Tibial artery (tissue), 4 donors: ENCODE results near the gene GPER1.

Source experiments
- DNase-seq, 2 donors: peaks; one replicate each; pipeline ENCODE4 v3.0.0-alpha.2; 2019
- H3K27ac ChIP-seq, 2 donors: fragments of 200-600 bp; sonication (generic) in 1 of 2; 1 replicate in 1 of 2; 2 replicates in 1 of 2; pipeline ENCODE4 v1.5.1; 2018 to 2019; ENCODE audit warnings: mild to moderate bottlenecking in 1 of 2
- H3K27me3 ChIP-seq, 2 donors: fragments of 200-600 bp; sonication (generic) in 1 of 2; one replicate each; pipeline versions ENCODE4 v1.5.1 to v1.6.0; 2016 to 2019
- H3K36me3 ChIP-seq, 3 donors: fragments of 200-600 bp; sonication (generic) in 2 of 3; one replicate each; pipeline ENCODE4 v1.5.1; 2016 to 2019; ENCODE audit warnings: mild to moderate bottlenecking in 2 of 3
- H3K4me1 ChIP-seq, 4 donors: fragments of 200-600 bp; sonication (generic) in 2 of 4; 1 replicate in 3 of 4; 2 replicates in 1 of 4; pipeline ENCODE4 v1.5.1; 2016 to 2019
- H3K4me3 ChIP-seq, 2 donors: fragments of 200-600 bp; sonication (generic) in 1 of 2; 1 replicate in 1 of 2; 2 replicates in 1 of 2; pipeline ENCODE4 v1.5.1; 2018 to 2019; ENCODE audit warnings: mild to moderate bottlenecking in 2 of 2
- H3K9me3 ChIP-seq, 3 donors: fragments of 200-600 bp; sonication (generic) in 1 of 3; one replicate each; pipeline ENCODE4 v1.5.1; 2016 to 2019
- intact Hi-C: fragments of 100-400 bp; cut with DNase I; formaldehyde crosslinking; loops from one replicate; pipeline ENCODE4 v1.15.0; 2023; ENCODE audit warnings: low total_unique reads
- TF ChIP-seq, protein P1 (sequence below), 2 experiments: fragments of 200-600 bp in 1 of 2; fragments of 450-650 bp in 1 of 2; IDR thresholded peaks; one replicate each; pipeline ENCODE4 v1.5.1; 2017 to 2019; ENCODE audit warnings: antibody characterized with exemption in 2 of 2, mild to moderate bottlenecking in 1 of 2, moderate library complexity in 1 of 2

GPER1 gene

DNA sequence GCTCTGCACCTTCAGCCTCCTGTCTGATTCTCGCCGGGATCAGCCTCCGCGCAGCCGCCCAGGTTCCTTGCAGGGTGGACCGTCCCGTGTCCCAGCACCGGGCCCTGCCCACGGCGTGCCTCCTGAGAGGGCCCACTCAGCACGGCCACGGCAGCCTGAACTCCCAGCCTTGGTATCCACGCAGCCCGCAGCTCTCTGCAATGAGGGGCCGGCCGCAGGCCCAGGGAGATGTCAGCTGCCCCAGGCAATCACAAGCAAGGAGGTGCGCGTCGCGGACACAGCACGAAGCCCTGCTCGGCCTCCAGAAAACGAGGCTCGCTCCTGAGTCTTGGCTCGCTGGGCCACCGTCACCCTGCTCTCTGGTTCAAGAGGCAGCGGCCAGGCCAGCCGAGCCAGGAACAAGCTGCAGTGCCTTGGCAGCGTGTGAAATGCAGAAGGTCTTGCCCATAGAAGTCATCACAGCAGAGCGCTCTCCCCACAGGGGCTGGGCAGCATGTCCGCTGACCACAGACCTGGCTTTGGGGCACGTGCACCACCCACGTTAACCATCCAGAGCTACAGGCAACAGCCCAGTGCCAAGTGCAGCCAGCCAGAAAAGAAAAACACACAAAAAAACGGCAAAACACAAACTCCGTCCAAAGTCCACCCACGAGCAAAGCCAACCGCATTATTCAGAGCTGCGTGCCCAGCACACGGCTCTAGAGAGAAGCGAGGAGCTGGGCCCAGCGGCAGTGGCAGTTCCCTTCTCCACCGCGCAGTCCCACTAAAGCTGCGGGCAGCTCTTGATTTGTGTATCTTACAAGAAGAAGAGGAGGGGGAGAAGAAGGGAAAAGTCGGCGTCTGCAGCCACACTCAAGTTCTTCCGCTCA, 13.9 kb downstream of the GPER1 start:
- intact Hi-C loops: no loop called here
- Histone ChIP-seq H3K9me3 (no peaks in the 10 kb centered on the region), H3K36me3 (no peaks in the 10 kb centered on the region), H3K4me1 (peaks cover 0 to 20% (median 12%) of the 10 kb centered on the region in 4 donors), H3K27me3 (no peaks in the 10 kb centered on the region), H3K27ac (peak overlapping the region; percentile 55 to 70), H3K4me3 (no peak overlapping the region)
- peak; percentile 51 to 89 for DNase-seq
- TF ChIP-seq, protein P1, sequence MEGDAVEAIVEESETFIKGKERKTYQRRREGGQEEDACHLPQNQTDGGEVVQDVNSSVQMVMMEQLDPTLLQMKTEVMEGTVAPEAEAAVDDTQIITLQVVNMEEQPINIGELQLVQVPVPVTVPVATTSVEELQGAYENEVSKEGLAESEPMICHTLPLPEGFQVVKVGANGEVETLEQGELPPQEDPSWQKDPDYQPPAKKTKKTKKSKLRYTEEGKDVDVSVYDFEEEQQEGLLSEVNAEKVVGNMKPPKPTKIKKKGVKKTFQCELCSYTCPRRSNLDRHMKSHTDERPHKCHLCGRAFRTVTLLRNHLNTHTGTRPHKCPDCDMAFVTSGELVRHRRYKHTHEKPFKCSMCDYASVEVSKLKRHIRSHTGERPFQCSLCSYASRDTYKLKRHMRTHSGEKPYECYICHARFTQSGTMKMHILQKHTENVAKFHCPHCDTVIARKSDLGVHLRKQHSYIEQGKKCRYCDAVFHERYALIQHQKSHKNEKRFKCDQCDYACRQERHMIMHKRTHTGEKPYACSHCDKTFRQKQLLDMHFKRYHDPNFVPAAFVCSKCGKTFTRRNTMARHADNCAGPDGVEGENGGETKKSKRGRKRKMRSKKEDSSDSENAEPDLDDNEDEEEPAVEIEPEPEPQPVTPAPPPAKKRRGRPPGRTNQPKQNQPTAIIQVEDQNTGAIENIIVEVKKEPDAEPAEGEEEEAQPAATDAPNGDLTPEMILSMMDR (IDR thresholded peaks at IDR 0.05): peak in 1 of 2 experiments; percentile 14

DNA sequence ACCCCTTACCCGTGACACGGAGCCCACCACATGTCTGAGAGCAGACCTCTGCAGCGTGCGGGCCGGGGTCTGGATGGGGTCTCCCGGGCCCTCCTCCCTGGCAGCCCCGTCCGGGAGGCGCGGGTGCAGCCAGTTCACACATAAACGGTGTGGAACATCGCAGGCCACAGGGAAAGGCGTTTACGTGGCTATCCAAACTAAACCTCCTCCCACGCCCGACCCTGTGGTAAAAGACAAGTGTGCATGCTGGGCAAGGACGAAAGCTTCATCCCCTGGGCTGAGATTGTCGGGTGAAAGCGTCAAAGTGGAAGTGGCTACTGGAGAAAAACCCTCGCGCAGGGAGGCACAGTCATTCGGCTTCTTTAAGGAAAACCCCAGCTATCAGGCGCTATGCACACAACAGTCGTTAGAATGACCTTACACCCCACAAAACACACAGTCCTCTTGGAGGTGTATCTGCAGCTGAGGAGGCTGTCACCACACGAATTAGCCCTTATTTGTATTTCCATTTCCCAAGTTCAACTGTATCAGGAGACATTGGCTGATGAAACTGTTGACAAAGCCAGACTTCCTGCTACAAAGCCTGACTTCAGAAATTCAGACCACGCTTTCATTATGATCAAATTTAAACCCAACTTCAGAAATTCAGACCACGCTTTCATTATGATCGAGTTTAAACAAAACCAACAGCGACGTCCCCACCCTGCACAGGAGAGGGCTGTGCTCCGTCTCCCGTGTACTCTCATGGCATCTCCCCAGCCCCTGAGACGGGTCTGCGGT, 15.3 kb downstream of the GPER1 start:
- no peaks in the 10 kb centered on the region for H3K9me3 ChIP-seq
- intact Hi-C loops: no loop called here
- TF ChIP-seq, protein P1 (IDR thresholded peaks at IDR 0.05): no peak
- no peak for DNase-seq
- H3K27me3 ChIP-seq: no peaks in the 10 kb centered on the region
- peaks cover 0 to 18% (median 11%) of the 10 kb centered on the region in 4 donors for H3K4me1 ChIP-seq
- no peaks in the 10 kb centered on the region for H3K36me3 ChIP-seq
- no peak overlapping the region for H3K4me3 ChIP-seq
- no peak overlapping the region for H3K27ac ChIP-seq

DNA sequence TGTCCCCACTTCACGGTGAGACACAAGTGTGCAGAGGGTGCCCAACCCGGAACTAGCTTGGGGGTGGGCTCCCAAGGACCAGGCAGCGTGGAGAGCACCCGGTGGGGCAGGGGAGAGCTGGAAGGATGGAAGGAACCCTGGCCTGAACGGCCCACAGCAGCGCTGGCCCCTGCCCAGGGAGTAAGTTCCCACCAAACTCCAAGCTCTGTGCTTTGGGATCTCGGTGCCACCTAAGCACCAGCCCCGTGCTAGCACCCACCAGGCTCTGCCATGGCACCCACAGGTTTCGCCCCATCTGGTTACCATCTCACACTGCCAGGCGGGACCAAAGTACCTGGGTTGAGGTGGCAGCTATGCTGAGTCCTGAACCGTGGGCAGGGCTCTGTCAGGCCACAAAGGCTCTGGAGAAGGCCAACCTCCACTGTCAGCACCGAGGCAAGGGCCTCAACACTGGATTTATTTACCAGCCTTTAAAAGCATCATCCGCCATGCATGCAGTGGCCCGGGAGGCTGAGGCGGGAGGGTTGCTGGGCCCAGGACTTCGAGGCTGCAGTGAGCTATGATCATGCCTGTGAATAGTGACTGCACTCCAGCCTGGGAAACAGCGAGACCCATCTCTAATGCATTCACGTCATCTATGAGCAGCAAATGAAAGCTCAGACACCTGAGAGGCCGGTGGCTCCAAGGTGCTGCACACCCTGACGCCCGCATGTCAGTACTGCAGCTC, 16.0 kb downstream of the GPER1 start:
- intact Hi-C loops: no loop called here
- Histone ChIP-seq H3K36me3 (no peaks in the 10 kb centered on the region), H3K27me3 (no peaks in the 10 kb centered on the region), H3K9me3 (no peaks in the 10 kb centered on the region), H3K27ac (no peak overlapping the region), H3K4me3 (no peak overlapping the region), H3K4me1 (peaks cover 0 to 18% (median 11%) of the 10 kb centered on the region in 4 donors)
- no peak for DNase-seq
- TF ChIP-seq, protein P1 (IDR thresholded peaks at IDR 0.05): no peak

DNA sequence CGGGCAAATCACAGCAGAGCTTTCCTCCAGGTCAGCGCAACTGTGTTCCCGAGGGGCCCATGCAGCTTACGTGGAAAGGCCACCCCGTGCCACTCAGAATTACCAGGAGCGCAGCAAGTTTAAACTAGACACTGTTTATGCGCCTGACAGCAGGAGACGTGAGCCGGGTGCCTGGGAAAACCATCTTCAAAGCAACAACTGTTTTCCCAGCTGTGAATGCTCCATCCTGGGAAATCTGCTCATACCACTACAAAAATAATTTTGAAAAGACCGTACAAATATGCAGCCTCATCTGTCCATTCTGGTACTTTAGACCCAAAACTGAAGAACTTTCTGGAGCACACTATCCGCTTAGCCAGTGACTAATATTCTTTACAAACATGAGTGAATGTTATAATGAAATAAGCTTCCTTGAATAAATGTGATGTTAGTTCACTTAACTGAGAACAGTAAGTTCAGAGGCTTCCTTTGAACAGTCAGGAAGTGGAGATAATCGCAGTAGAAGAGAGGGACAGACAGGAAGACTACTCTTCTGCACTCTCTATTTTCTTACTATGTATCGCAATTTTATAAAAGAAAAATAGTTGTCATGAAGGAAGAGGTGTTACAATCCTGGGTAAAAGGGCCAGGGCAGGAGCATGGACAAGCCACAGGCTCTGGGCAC, 16.7 kb downstream of the GPER1 start:
- H3K27ac ChIP-seq: no peak overlapping the region
- intact Hi-C loops: no loop called here
- no peaks in the 10 kb centered on the region for H3K27me3 ChIP-seq
- no peak for DNase-seq
- H3K4me1 ChIP-seq: peaks cover 0 to 18% (median 11%) of the 10 kb centered on the region in 4 donors
- no peaks in the 10 kb centered on the region for H3K9me3 ChIP-seq
- TF ChIP-seq, protein P1 (IDR thresholded peaks at IDR 0.05): no peak
- no peaks in the 10 kb centered on the region for H3K36me3 ChIP-seq
- H3K4me3 ChIP-seq: no peak overlapping the region

DNA sequence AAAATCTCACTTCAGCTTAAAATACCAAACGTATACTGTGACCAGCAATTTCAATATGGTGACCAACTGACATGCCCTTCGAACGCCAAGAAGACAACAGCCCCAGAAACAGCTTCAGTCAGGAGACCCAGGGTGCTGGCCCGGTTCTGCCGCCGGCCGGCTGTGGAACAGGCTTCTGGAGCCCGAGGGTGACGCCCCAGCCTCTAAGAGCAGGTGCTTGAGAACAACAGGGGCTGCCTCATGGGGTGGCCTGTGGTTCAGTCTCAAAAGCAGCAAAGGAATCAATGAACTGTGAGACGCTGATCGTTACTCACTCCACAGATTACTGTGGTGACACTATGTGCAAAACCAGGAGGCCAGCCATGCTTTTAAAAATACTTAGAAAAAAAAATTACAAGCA, 17.3 kb downstream of the GPER1 start:
- H3K9me3 ChIP-seq: no peaks in the 10 kb centered on the region
- H3K4me3 ChIP-seq: no peak overlapping the region
- H3K4me1 ChIP-seq: peaks cover 0 to 18% (median 11%) of the 10 kb centered on the region in 4 donors
- no peak for DNase-seq
- TF ChIP-seq, protein P1 (IDR thresholded peaks at IDR 0.05): no peak
- H3K36me3 ChIP-seq: no peaks in the 10 kb centered on the region
- no peaks in the 10 kb centered on the region for H3K27me3 ChIP-seq
- intact Hi-C loops: no loop called here
- no peak overlapping the region for H3K27ac ChIP-seq
